Measurements from ENCODE around the gene AFAP1.

Gene AFAP1

GRCh38 chr4:7838136-7838782 is 101.4 kb downstream of the AFAP1 start:
- no peak for DNase-seq

- DNase-seq, result no peak
These were observed 102.0 kb downstream of the AFAP1 start for GRCh38 chr4:7837597-7838135.

- no peak for DNase-seq
These were observed 107.6 kb downstream of the AFAP1 start for GRCh38 chr4:7831858-7832730.

DNA sequence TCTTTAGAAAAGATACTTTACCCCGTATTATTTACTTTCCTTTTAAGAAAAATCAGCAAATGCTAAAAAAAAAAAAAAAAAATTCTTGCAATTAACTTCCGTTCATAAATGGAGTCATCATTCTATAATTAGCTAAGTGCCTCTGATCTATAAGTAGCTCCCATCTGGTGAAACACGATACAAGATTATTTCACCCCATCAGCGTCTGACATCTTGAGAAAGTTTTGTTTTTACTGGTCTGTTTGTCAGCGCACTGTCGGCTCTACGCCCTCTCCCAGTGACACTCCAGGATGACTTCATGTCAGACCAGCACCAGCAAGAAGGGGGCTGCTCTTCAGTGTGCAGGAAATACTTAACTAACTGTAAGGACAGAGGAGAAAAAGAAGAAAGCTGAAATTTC is 108.3 kb downstream of the AFAP1 start:
- peak; percentile 24 to 38 for DNase-seq

DNA sequence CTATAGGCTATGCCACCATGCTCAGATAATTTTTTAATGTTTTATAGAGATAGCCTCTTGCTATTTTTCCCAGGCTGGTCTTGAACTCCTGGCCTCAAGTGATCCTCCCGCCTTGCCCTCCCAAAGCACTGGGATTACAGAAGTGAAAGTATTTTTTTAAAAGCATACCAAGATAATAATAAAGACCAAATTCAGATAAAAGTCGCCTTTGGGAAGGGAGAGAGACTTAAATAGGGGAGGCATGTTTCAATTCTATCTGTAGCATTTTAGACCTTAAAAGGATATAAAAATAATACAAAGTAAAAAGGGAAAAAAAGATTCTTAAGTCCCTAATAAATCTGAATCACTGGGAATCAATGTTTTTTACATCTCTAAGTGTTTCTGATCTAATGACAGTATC is 108.9 kb downstream of the AFAP1 start:
- DNase-seq, result no peak

DNA sequence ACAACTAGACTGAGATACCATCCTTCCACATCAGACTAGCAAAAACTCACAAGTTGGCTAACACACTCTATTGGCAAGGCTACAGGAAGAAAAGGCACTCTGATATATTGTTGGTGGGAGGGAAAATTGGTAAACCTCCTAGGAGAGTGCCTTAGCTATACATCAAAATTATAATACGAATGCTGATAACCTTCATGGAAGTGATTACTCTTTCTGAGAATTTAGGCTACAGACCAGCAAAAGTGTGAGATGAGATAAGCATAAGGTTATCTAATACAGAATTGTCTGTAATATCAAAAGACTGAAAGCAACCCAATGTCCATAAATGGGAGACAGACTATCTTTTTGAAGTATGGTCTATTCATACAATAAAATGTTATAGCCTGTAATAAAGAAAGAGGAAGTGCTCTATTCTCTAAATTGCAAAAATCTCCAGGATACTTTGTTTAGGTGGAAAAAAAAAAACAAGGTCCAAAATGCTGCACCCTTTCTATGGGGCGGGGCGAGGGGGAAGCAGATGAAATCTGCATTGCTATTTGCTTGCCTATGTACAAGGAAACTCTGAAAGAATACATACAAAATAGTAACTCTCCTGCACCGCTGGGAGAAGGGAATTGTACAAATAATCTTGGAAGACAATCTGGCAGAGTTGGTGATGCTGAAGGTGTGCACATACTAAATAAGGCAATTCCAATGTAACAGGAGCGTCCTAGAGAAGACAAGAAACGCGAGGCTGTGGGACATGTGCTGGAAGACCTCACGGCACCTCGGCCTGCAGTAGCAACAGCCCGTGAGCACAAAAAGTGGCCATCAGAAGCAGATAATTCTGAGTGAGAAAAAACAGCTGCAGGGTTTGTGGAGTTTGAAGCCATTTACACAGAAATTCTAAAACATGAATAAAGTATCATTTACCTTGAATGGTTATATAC is 109.7 kb downstream of the AFAP1 start:
- no peak for DNase-seq

GRCh38 chr4:7828793-7829301 is 110.8 kb downstream of the AFAP1 start:
- no peak for DNase-seq

GRCh38 chr4:7828011-7828720 is 111.5 kb downstream of the AFAP1 start:
- DNase-seq, result peak in 1 of 2 experiments; percentile 53

DNA sequence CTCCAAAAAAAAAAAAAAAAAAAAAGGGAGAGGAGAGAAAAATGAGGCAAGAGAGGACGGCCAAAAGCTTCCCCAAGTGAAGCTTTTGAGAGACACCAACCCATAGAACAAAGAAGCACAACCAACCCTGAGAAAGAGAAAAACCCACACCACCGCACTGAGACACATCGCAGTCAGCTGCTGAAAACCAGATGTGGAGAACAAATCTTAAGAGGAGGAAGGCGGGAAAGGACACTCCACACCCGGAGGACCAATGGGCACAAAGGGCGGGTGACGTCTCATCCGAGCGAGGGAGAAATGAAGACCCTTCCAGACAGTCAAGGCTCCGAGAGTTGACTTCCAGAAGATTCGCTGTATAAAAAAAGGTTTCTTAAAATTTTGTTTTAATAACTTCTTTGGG is 112.1 kb downstream of the AFAP1 start:
- DNase-seq, result no peak

- no peak for DNase-seq
These were observed 112.8 kb downstream of the AFAP1 start for GRCh38 chr4:7826909-7827306.

- no peak for DNase-seq
These were observed 113.3 kb downstream of the AFAP1 start for GRCh38 chr4:7826176-7826908.

- DNase-seq, result no peak
These were observed 115.4 kb downstream of the AFAP1 start for GRCh38 chr4:7824218-7824617.

DNA sequence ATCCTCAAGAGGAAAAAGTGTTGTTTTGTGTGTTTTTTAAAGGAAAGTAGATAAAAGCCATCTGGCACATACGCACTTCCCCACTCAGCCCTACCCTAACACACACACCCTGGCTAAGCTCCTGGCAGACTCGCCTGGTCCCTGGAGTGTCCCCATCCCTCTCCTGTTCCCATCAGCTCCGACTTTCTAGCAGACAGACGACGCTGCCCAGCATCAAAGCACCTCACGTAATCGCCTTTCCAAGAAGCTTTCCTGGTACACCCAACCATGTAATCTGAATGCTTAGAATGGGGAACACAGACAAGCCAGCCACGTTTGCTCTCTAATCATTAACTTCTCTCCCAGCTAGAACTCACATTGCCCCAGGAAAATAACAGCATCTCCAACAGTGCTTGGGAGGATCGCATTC is 116.2 kb downstream of the AFAP1 start:
- no peak for DNase-seq

- no peak for DNase-seq
These were observed 116.8 kb downstream of the AFAP1 start for GRCh38 chr4:7822877-7823276.

DNA sequence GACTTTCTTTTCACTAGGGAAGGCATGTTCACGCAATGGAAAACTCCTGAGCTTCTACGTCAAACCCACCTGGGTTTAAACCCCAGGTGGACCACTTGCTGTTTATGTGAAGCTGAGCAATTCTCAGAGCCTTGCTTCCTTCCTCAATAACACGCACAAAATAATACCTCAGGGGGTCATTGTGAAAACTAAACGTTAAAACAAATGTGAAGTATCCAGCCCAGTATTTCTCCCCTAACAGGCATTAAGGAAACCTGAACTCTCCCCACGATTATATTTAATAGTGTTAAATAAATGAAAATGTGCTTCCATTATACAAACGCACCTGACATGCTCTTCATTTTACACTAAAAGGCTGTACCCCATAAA is 117.5 kb downstream of the AFAP1 start:
- DNase-seq, result no peak

DNA sequence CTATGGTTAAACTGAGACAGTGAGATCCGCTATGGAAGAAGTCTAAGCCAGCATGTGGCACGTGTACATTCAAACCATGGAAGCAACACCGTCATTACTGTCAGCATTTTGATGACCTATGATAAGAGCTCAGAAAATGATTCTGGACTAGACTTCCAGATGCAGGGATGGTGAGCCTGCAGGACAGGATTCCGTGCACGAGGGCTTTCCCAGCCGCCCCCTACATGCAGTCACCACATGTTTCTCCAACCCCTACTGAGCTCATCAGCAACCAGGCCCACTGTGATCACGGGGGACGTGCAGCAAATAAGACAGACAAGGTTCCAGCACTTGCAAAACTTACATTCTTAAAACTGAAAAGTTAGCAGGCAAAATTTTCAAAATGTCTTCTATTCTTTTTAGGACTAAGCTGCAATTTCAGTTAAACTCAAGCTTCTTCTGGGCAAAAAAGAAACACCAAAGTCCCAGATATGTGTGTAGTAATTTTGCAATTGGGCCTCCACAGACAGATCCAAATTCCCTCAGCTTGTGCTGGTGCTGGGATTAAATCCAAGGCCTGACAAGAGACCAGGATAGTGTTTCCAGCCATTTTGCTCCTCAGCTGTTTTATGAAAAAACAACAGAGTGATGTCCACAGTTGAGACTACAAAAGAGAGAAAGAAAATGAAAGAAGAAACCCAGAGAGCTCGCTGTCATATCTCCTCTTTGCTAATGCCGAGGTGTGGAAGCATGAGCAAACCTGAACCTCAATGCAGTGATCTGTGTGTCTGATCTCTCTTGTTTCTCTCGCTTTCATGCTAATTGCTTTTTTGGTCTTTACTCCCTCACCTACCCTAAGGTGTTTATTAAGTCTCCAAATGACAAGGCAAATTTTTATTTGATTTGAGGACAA is 118.2 kb downstream of the AFAP1 start:
- DNase-seq, result no peak

DNA sequence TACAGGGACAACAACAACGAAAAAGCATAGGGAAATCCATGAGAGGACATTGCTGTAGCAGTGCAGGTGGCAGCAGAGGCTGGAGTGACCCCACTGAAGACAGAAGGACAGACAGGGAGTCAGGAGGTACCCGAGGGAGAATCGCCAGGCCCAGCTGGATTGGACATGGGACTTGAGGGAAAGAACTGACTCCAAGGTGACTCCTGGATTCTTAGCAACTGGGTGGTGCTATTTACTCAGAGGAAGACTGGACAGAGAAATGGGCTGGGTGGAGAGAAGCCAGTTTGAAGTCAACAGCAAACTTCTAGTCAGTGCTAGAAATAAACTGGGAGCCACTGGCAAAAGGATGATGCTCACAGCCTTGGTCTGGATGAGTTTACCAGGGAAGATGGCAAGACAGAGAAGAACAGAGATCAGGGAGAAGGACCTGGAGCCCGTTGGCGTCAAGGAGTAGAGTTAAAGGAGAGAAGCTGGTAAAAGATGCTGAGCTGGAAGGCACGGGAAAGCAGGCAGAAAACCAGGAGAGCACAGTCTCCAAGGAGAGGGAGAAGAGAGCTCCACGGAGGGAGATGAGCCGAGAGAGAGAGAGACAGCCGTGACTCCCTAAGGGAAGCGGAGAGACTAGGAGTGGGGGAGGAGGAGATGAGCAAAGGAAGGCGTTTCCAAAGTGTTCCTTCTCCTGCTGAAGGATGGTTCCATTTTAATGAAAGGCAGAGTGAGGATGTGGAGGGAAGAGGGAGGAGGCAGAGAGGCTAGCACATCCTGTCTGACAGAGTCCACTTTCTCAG is 119.4 kb downstream of the AFAP1 start:
- no peak for DNase-seq

GRCh38 chr4:7819446-7819845 is 120.2 kb downstream of the AFAP1 start:
- no peak for DNase-seq

DNA sequence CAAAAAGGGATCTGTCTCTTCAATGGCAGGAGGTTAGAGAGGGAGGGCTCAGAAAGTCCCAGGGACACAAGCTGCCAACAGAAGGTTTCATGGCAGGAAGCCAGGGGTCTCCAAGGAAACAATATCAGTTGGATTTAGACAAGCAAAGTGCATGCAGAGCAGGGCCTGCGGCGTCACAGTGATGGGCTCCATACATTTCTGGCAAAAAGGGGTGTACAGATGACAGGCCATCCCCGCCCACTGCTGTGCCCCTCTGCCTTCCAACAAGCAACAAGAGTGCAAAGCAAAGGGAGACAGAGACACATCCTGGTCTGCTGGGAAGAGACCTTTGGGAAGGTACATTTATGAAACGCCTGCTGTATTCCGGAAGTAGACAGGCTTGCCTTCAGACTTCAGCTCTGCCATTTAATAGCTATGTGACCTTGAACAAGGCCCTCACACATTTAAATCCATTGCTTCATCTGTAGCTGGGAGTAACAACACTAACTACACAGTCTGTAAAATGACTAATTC is 121.2 kb downstream of the AFAP1 start:
- no peak for DNase-seq
